ENCODE results near the gene OR5H6. TPM values are rescaled to one million over a fixed set of nuclear protein-coding genes. Genes with fewer than 3 reads are reported as not detected.

OR5H6 gene
- total RNA-seq, 2 donors from 2014 or later: not detected

GRCh38 chr3:98272126-98272525, 8.1 kb downstream of the OR5H6 start:
- Histone ChIP-seq H3K27me3 (ENCODE audit: control insufficient read depth, insufficient read depth, low read length, poor library complexity, severe bottlenecking) (no peaks in the 10 kb centered on the region), H3K27ac (ENCODE audit: low read depth, low read length) (no peak overlapping the region), H3K9ac (ENCODE audit: extremely low read depth, low read length, poor library complexity, severe bottlenecking) (no peak overlapping the region), H3K4me3 (ENCODE audit: low read length) (no peak overlapping the region), H3K4me1 (ENCODE audit: control insufficient read depth, insufficient read depth, low read length) (no peaks in the 10 kb centered on the region), H3K36me3 (ENCODE audit: control insufficient read depth, insufficient read depth, low read length) (no peaks in the 10 kb centered on the region), H3K9me3 (ENCODE audit: control insufficient read depth, low read length) (peaks cover 9% of the 10 kb centered on the region)
- no peak for TF ChIP-seq CTCF (conservative IDR thresholded peaks at IDR 0.05)
- Mint-ChIP-seq H3K27ac (no peak overlapping the region), H3K4me1 (no peaks in the 10 kb centered on the region), H3K36me3 (ENCODE audit: low read depth) (no peaks in the 10 kb centered on the region), H3K9me3 (peaks cover 19% of the 10 kb centered on the region), H3K4me3 (no peak overlapping the region), H3K27me3 (ENCODE audit: insufficient read depth) (no peaks in the 10 kb centered on the region)
- DNase-seq: no peak
- WGBS, 2 experiments (ENCODE audit: insufficient coverage in 1 of 2, insufficient read length in 1 of 2): 89 to 93% methylated on average over 2 of the region's 3 CpGs

- no peak overlapping the region for H3K9ac ChIP-seq (ENCODE audit: extremely low read depth, low read length, poor library complexity, severe bottlenecking)
- no peaks in the 10 kb centered on the region for H3K27me3 ChIP-seq (ENCODE audit: control insufficient read depth, insufficient read depth, low read length, poor library complexity, severe bottlenecking)
- no peaks in the 10 kb centered on the region for H3K4me1 ChIP-seq (ENCODE audit: control insufficient read depth, insufficient read depth, low read length)
- no peak overlapping the region for H3K4me3 ChIP-seq (ENCODE audit: low read length)
- no peak for TF ChIP-seq CTCF (conservative IDR thresholded peaks at IDR 0.05)
- 89 to 100% methylated on average over 1 to 3 of the region's 3 CpGs for WGBS, 2 experiments (ENCODE audit: insufficient coverage in 1 of 2, insufficient read length in 1 of 2)
- no peak overlapping the region for H3K27ac ChIP-seq (ENCODE audit: low read depth, low read length)
- H3K36me3 Mint-ChIP-seq (ENCODE audit: low read depth): no peaks in the 10 kb centered on the region
- no peaks in the 10 kb centered on the region for H3K4me1 Mint-ChIP-seq
- no peaks in the 10 kb centered on the region for H3K9me3 ChIP-seq (ENCODE audit: control insufficient read depth, low read length)
- no peak overlapping the region for H3K4me3 Mint-ChIP-seq
- no peak overlapping the region for H3K27ac Mint-ChIP-seq
- H3K9me3 Mint-ChIP-seq: peaks cover 18% of the 10 kb centered on the region
- H3K36me3 ChIP-seq (ENCODE audit: control insufficient read depth, insufficient read depth, low read length): no peaks in the 10 kb centered on the region
- no peaks in the 10 kb centered on the region for H3K27me3 Mint-ChIP-seq (ENCODE audit: insufficient read depth)
- DNase-seq: no peak
Observed at GRCh38 chr3:98274914-98275313, 10.9 kb downstream of the OR5H6 start.

- Mint-ChIP-seq H3K36me3 (ENCODE audit: low read depth) (no peaks in the 10 kb centered on the region), H3K9me3 (no peaks in the 10 kb centered on the region), H3K27me3 (ENCODE audit: insufficient read depth) (no peaks in the 10 kb centered on the region), H3K4me3 (no peak within 1 kb of the TSS), H3K4me1 (peaks cover 2% of the 10 kb centered on the region), H3K27ac (no peak within 1 kb of the TSS)
- H3K4me3 ChIP-seq (ENCODE audit: low read length): peak within 1 kb of the TSS; percentile 4
- WGBS, 2 experiments (ENCODE audit: insufficient coverage in 1 of 2, insufficient read length in 1 of 2): 94% methylated on average over 2 of the region's 2 CpGs; no CpG with 5 or more reads in 1 of the 2 experiments
- H3K4me1 ChIP-seq (ENCODE audit: control insufficient read depth, insufficient read depth, low read length): peaks cover 8% of the 10 kb centered on the region
- peaks cover 6% of the 10 kb centered on the region for H3K9me3 ChIP-seq (ENCODE audit: control insufficient read depth, low read length)
- no peak for TF ChIP-seq CTCF (conservative IDR thresholded peaks at IDR 0.05)
- no peak within 1 kb of the TSS for H3K9ac ChIP-seq (ENCODE audit: extremely low read depth, low read length, poor library complexity, severe bottlenecking)
- H3K27me3 ChIP-seq (ENCODE audit: control insufficient read depth, insufficient read depth, low read length, poor library complexity, severe bottlenecking): no peaks in the 10 kb centered on the region
- no peak within 1 kb of the TSS for H3K27ac ChIP-seq (ENCODE audit: low read depth, low read length)
- no peaks in the 10 kb centered on the region for H3K36me3 ChIP-seq (ENCODE audit: control insufficient read depth, insufficient read depth, low read length)
- DNase-seq: no peak
Observed at GRCh38 chr3:98282205-98282604, 18.2 kb downstream of the OR5H6 start, which contains the start of gene OR5H2. Gene OR5H2, plus strand, starts transcription at chr3:98282505. Its CDS starts 398 bp downstream, at chr3:98282903.
